Measurements from ENCODE around the gene IFI16.

DNA sequence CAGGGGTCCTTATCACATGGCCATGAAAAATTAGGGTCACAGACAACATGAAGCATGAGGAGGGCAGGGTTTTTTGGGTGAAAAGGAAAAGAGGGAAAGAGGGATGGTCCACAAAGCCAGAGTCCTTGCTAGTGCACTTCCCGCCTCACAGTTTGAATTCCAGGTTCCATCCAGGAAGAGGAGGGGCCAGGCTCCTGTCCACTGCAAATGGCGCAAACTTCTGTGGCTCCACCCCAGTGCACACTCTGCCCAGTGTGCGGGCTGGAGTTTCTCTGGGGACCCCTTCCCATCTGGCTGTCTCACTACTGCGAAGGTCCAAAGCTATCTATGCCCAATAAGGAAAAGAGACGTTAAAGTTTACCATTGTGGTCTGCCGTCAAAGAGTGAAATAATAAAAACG is 49.0 kb downstream of the IFI16 start:
- no peak for TF ChIP-seq CTCF (conservative IDR thresholded peaks at IDR 0.05)
- no peak for TF ChIP-seq EZH2 (IDR thresholded peaks at IDR 0.05; ENCODE audit: low read depth)

Data from PC-9 (cell line).